HG02642 (cell line): ENCODE data around the gene POLR3A.
A peak's percentile ranks its signal among the peaks of the same experiment; 100 is the strongest.

Source experiments
- ATAC-seq: cut with Tn5 transposase; IDR thresholded peaks from one replicate; pipeline ENCODE4 v1.9.1; 2021; ENCODE audit warnings: mild to moderate bottlenecking; ENCODE audit not compliant: unreplicated experiment, poor library complexity

POLR3A gene

GRCh38 chr10:77960829-77961329 is 68.4 kb downstream of the POLR3A start:
- ATAC-seq = no peak

GRCh38 chr10:77959887-77960455 is 69.3 kb downstream of the POLR3A start:
- ATAC-seq = no peak

- ATAC-seq = no peak
Observed at GRCh38 chr10:77959384-77959783, 69.9 kb downstream of the POLR3A start.

GRCh38 chr10:77955136-77955535 is 74.2 kb downstream of the POLR3A start:
- ATAC-seq = no peak

GRCh38 chr10:77949167-77949566 is 80.1 kb downstream of the POLR3A start:
- ATAC-seq = no peak

- no peak for ATAC-seq
Observed at GRCh38 chr10:77946084-77946483, 83.2 kb downstream of the POLR3A start.

- ATAC-seq = no peak
Observed at GRCh38 chr10:77944519-77944918, 84.8 kb downstream of the POLR3A start.

- no peak for ATAC-seq
Observed at GRCh38 chr10:77943121-77943901, 86.0 kb downstream of the POLR3A start.

GRCh38 chr10:77941790-77942189 is 87.5 kb downstream of the POLR3A start:
- ATAC-seq = no peak

GRCh38 chr10:77940627-77941026 is 88.7 kb downstream of the POLR3A start:
- ATAC-seq = no peak

- no peak for ATAC-seq
Observed at GRCh38 chr10:77940225-77940624, 89.1 kb downstream of the POLR3A start.

- ATAC-seq = no peak
Observed at GRCh38 chr10:77939561-77940001, 89.7 kb downstream of the POLR3A start.

- no peak for ATAC-seq
Observed at GRCh38 chr10:77936697-77937567, 92.4 kb downstream of the POLR3A start.

- ATAC-seq = no peak
Observed at GRCh38 chr10:77932016-77932715, 97.1 kb downstream of the POLR3A start.

GRCh38 chr10:77927402-77928246 is 101.7 kb downstream of the POLR3A start:
- no peak for ATAC-seq

GRCh38 chr10:77926566-77927401 is 102.5 kb downstream of the POLR3A start, which contains the start of gene DLG5:
DLG5 (minus strand) TSS chr10:77926755; CDS start chr10:77926520, 235 bp downstream.
- ATAC-seq = peak; percentile 66

- peak; percentile 66 for ATAC-seq
Observed at GRCh38 chr10:77925795-77926565, 103.3 kb downstream of the POLR3A start.

GRCh38 chr10:77925410-77925794 is 103.9 kb downstream of the POLR3A start:
- ATAC-seq = no peak
